Subcutaneous adipose tissue (tissue), 4 donors: ENCODE measurements around the gene NDOR1. TPM values are rescaled to one million over a fixed set of nuclear protein-coding genes. Genes with fewer than 3 reads are reported as not detected.

Source experiments
- total RNA-seq, 4 donors: library from RNA; depleted of rRNA; stranded (reverse); fragments of >200 nt; gene quantifications; one replicate each; pipeline ENCODE4 v1.1.0, GENCODE V29; 2016
- TF ChIP-seq, protein P1 (sequence below): fragments of 450-650 bp; IDR thresholded peaks from one replicate; pipeline ENCODE4 v1.5.1; 2016; ENCODE audit warnings: low read depth, mild to moderate bottlenecking, control low read depth, antibody characterized with exemption, moderate library complexity

NDOR1 gene
- total RNA-seq, 4 donors from 2014 or later = 2.6 to 6.2 (median 3.7) TPM

DNA sequence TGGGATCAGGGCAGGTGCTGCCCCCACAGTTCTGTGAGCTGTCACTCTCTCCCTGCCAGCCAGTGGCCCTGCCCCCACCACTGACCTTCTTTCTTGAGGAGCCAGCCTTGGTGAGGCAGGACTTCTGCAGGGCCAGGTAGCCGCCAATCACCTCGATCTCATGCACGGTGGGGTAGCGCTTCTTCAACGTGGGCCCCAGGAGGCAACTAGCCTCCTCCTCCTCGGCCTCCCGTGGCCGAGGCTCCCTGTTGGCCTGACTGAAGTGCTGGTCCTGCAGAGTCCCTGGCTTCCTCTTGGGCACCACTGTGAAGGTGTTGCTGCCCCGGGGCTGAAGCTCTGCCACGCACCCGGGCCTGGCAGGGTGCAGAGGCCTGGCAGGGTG is 6.6 kb upstream of the NDOR1 start:
- TF ChIP-seq, protein P1, sequence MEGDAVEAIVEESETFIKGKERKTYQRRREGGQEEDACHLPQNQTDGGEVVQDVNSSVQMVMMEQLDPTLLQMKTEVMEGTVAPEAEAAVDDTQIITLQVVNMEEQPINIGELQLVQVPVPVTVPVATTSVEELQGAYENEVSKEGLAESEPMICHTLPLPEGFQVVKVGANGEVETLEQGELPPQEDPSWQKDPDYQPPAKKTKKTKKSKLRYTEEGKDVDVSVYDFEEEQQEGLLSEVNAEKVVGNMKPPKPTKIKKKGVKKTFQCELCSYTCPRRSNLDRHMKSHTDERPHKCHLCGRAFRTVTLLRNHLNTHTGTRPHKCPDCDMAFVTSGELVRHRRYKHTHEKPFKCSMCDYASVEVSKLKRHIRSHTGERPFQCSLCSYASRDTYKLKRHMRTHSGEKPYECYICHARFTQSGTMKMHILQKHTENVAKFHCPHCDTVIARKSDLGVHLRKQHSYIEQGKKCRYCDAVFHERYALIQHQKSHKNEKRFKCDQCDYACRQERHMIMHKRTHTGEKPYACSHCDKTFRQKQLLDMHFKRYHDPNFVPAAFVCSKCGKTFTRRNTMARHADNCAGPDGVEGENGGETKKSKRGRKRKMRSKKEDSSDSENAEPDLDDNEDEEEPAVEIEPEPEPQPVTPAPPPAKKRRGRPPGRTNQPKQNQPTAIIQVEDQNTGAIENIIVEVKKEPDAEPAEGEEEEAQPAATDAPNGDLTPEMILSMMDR = no peak

DNA sequence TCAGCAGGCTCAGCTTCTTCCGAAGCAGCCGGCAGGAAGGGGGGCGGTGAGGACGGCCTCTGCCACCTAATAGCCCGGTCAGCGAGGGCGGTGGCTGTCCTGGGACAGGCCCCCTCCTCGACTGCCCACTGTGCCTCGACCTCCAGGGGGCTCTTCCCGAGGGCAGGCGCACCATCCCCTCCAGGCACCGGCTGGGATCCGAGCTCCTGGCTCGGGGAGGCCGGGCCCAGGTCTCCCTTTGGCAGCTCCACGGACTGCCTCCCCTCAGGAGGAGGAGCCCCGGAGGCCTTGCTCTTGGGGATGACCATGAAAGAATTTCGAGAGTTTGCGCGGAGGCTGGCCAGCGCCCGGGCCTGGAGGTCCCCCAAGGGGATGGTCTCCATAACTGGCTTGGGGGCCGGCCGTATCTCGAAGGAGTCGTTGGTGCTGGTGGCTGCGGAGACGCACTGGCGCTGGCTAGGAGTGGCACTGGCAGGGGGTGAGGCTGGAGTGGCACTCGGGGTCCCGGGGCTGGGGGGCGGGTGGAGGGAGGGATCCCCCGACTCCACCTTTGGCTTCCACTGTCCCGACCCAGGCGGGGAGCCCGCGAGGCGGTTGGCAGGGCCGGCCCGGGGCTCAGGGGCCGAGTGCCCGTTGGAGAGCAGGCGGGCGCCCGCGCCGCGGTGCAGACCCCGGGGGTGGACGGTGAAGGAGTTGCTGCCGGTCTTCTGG is 5.9 kb upstream of the NDOR1 start:
- TF ChIP-seq, protein P1 = no peak

DNA sequence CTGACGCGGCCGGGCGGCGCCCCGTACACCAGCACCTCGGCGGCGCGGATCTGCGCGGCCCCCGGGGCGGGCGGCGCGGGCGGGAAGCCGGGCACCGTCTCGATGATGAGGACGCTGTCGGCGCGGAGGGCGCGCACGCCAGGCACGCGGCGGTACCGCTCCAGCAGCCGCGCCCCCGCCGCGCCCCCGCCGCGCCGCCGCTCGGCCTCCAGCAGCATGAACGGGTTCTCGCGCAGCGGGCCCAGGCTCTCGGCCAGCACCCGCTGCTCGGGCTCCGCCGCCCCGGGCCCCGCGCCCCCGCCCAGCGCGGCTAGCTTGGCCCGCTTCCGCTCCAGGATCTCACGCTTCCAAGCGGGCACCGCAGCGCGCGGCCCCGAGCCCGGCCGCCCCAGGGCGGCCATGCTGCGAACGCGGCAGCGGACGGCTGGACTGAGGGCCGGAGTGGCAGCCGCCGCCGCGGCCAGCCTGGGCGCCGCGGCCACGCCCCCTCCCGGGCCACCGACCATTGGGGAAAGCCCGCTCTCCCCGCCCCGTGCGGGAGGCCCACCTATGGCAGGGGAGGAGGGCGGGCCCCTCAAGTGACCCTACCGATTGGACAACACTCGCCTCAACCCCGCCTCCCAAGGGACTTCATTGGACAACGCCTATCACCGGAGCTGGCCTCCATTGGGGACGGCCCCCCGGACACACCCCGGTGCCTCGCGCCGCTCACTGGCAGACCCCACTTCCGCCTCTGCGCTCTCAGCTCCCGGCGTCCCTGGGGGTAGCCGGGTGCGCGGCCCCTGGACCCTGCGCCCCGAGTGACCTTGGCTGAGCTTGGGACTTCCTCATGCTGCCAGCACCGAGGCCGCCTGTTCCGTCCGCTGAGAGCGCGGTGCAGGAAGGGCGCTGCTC is 4.9 kb upstream of the NDOR1 start, which contains the start of gene TPRN:
Gene TPRN (minus strand): TSS at position 431 of the 894 bp plus-strand sequence. CDS start 30 bp downstream, at position 401.
- TF ChIP-seq, protein P1 = no peak

DNA sequence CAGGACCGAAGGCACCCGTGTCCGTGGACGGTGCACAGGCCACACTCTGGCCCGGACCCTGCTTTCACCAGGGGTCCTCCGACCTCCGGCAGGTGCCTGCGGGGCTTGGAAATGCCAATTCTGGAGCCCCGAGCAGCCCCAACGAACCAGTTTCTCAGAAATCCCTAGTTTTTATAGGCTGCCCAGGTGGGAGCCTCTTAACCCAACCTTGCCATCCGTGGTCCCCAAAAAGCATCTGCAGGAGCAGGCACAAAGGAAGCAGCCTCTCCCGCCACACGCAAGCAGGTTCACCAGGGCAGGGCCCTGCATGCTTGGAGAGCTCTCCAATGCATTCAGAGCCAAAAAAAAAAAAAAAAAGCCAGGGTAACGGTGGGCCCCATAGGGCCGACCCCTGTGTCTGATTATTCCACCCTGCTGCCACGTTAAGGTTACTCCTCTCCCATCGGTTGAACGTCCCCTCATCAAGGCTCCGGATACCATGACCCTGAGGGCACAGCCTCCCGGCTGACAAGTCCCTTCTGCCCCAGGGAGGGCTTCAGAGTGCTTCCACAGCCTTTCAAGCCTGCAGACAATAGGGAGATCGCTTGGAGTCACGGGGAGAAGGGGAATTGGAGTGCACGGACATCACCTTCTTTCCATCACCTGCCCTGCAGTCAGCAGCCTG is 4.2 kb upstream of the NDOR1 start:
- TF ChIP-seq, protein P1 = no peak

DNA sequence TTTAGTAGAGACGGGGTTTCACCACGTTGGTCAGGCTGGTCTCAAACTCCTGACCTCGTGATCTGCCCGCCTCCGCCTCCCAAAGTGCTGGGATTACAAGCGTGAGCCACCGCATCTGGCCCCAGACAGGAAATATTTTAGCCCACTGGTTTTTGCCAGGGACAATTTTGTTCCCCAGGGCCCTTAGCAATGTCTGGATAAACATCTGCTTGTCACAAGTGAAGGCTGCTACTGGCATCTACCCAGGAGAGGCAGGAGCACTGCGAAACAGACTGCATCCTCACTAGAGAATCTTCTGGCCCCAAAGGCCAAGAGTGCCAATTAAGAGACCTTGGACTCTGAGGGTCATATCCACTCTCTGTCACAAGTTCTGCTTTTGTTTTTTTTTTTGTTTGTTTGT is 2.5 kb upstream of the NDOR1 start:
- TF ChIP-seq, protein P1 = no peak

DNA sequence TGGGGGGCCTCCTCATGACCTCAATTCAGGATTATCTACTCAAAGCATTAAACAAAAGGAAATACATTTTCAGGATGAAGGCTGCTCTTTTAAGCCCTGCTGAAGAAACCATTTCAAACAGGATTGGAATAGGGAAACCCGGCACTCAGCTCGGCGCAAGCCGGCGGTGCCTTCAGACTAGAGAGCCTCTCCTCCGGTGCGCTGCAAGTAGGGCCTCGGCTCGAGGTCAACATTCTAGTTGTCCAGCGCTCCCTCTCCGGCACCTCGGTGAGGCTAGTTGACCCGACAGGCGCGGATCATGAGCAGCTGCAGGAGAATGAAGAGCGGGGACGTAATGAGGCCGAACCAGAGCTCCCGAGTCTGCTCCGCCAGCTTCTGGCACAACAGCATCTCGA is 772 bp upstream of the NDOR1 start:
- TF ChIP-seq, protein P1 = no peak

DNA sequence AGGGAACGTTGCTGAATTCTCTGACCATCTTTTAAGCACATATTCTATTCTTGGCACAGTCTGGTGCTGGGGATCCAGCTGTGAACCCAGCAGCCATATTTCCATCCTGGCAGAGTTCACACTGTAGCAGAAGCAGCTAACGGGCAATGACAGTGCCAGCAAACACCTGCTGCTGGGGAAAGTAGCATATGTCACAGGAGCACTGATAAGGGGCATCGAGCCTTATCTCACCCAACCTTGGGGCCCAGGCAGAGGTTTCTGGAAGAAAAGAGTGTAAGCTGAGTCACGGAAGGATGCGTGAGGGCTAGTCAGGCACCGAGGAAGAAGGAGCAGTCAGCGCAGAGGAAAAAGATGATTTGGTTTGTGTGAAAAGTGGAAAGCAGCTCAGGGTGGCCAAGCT is 1.1 kb downstream of the NDOR1 start:
- TF ChIP-seq, protein P1 = no peak
